ENCODE measurements around the gene BACH2. TPM values are rescaled to one million over a fixed set of nuclear protein-coding genes. Genes with fewer than 3 reads are reported as not detected.

The BACH2 gene
- total and polyA plus RNA-seq, 2 of the 8 experiments (the other 6 are each of a cell fraction or from before 2014, with no cell fraction given): 1.9 to 5.9 TPM

- FAIRE-seq: no peak
- CTCF ChIA-PET (ENCODE audit: partially characterized antibody): interaction anchor here (1.3 kb wide), 1 partner anchor 17 kb away, joined by 4 read pairs; no protein-coding TSS in a partner anchor
- H3K18ac ChIP-seq (ENCODE audit: extremely low read depth, low read length): no peak overlapping the region
Observed at GRCh38 chr6:90135667-90136066, 161.0 kb downstream of the BACH2 start.

More at GRCh38 chr6:90135667-90136066, 161.0 kb downstream of the BACH2 start:
- Histone ChIP-seq H2BK20ac (ENCODE audit: low read length) (no peak overlapping the region), H2BK12ac (ENCODE audit: low read depth, low read length) (no peak overlapping the region), H3K36me3 (ENCODE audit: control insufficient read depth in 2 of 4, insufficient read depth in 4 of 4, low read length in 3 of 4) (no peaks in the 10 kb centered on the region), H3K4ac (replicated peaks; ENCODE audit: insufficient read length, low read depth, low read length) (no peak overlapping the region), H3K9me3 (ENCODE audit: insufficient read depth in 2 of 2, low read depth in 1 of 2, low read length in 1 of 2) (no peaks in the 10 kb centered on the region), H2AFZ (ENCODE audit: low read length) (no peak overlapping the region), H4K91ac (replicated peaks; ENCODE audit: insufficient read length, low read length) (no peak overlapping the region), H3K56ac (replicated peaks; ENCODE audit: insufficient read length, low read depth, low read length) (no peak overlapping the region), H2BK120ac (replicated peaks; ENCODE audit: low read depth, low read length) (no peak overlapping the region), H3K4me3 (ENCODE audit: extremely low read depth in 1 of 4, insufficient read depth in 2 of 4, low read depth in 3 of 4, low read length in 4 of 4) (no peak overlapping the region), H2BK15ac (ENCODE audit: low read length) (no peak overlapping the region), H2AK5ac (ENCODE audit: low read depth, low read length) (no peak overlapping the region), H3K79me2 (ENCODE audit: control insufficient read depth in 1 of 2, insufficient read depth in 2 of 2, low read length in 2 of 2) (no peaks in the 10 kb centered on the region), H3K23ac (ENCODE audit: insufficient read length) (no peak overlapping the region), H3K23me2 (ENCODE audit: low read depth, low read length) (no peaks in the 10 kb centered on the region; the same call in 1 of the 2 replicates), H4K8ac (ENCODE audit: extremely low read depth, insufficient read depth, low read length) (no peak overlapping the region), H3K27me3 (replicated peaks in 1 of 4; ENCODE audit: control insufficient read depth in 3 of 4, extremely low read depth in 1 of 4, insufficient read depth in 3 of 4, low read length in 3 of 4) (no peaks in the 10 kb centered on the region), H4K20me1 (replicated peaks in 1 of 2; ENCODE audit: control insufficient read depth in 1 of 2, insufficient read depth in 2 of 2, low read length in 2 of 2) (no peaks in the 10 kb centered on the region), H3K27ac (ENCODE audit: low read depth, low read length) (no peak overlapping the region), H4K5ac (ENCODE audit: insufficient read length, low read depth, low read length) (no peak overlapping the region), H2BK5ac (ENCODE audit: low read depth, low read length) (no peak overlapping the region), H3K4me2 (ENCODE audit: insufficient read depth in 1 of 2, low read depth in 2 of 2, low read length in 2 of 2) (no peak overlapping the region), H3K4me1 (replicated peaks in 1 of 4; ENCODE audit: control insufficient read depth in 3 of 4, insufficient read depth in 4 of 4, low read length in 3 of 4) (no peaks in the 10 kb centered on the region), H3K79me1 (ENCODE audit: low read depth, low read length) (no peaks in the 10 kb centered on the region), H3K9ac (replicated peaks in 1 of 4; ENCODE audit: extremely low read depth in 1 of 4, low read depth in 3 of 4, low read length in 3 of 4) (no peak overlapping the region), H3K14ac (ENCODE audit: insufficient read length) (no peak overlapping the region)
- 97% methylated on average over 5 of the region's 5 CpGs; no CpG with 5 or more reads in 1 of the 2 experiments for WGBS, 2 experiments (ENCODE audit: extremely low coverage in 1 of 2, insufficient coverage in 1 of 2, insufficient read length in 1 of 2, insufficient replicate concordance in 2 of 2, low coverage in 1 of 2, low lambda C conversion rate in 2 of 2, missing lambda C conversion rate in 1 of 2)
- no peak for DNase-seq (ENCODE audit: low read depth in 1 of 2, low spot score in 2 of 2)
- POLR2A ChIA-PET (ENCODE audit: partially characterized antibody): no interaction called here
- TF ChIP-seq FOSL1 (IDR thresholded peaks at IDR 0.05; ENCODE audit: insufficient read depth, low read depth, low read length): no peak
- TF ChIP-seq CREB1 (IDR thresholded peaks at IDR 0.05): no peak
- TF ChIP-seq KDM1A (IDR thresholded peaks at IDR 0.05; ENCODE audit: borderline replicate concordance, low read length): no peak
- no peak for TF ChIP-seq RNF2 (IDR thresholded peaks at IDR 0.05; ENCODE audit: borderline replicate concordance, low read depth, low read length, missing control alignments, poor library complexity, severe bottlenecking)
- no peak for TF ChIP-seq RFX5 (IDR thresholded peaks at IDR 0.05; ENCODE audit: borderline replicate concordance, low read depth, low read length)
- TF ChIP-seq BCL11A (IDR thresholded peaks at IDR 0.05; ENCODE audit: low read depth in 2 of 2, low read length in 2 of 2): no peak
- TF ChIP-seq SP2 (IDR thresholded peaks at IDR 0.05; ENCODE audit: low read length): no peak
- no peak for TF ChIP-seq GTF2F1 (IDR thresholded peaks at IDR 0.05; ENCODE audit: borderline replicate concordance, low read depth, low read length)
- no peak for TF ChIP-seq HDAC2 (IDR thresholded peaks at IDR 0.05; ENCODE audit: borderline replicate concordance in 1 of 2, low read depth in 2 of 2, low read length in 2 of 2)
- no peak for TF ChIP-seq PHF8 (conservative IDR thresholded peaks at IDR 0.05; ENCODE audit: low read depth, low read length)
- TF ChIP-seq TAF1 (IDR thresholded peaks at IDR 0.05; ENCODE audit: low read depth, low read length): no peak
- TF ChIP-seq MAFK (IDR thresholded peaks at IDR 0.05; ENCODE audit: low read depth, low read length): no peak
- TF ChIP-seq NRF1 (IDR thresholded peaks at IDR 0.05; ENCODE audit: low read depth, low read length): no peak
- TF ChIP-seq CBX5 (IDR thresholded peaks at IDR 0.05; ENCODE audit: low read depth, low read length): no peak
- no peak for TF ChIP-seq MAX (IDR thresholded peaks at IDR 0.05)
